Measurements from ENCODE around the gene HBG1.

HBG1 gene

GRCh38 chr11:5284637-5285036 is 35.0 kb upstream of the HBG1 start:
- no peak for TF ChIP-seq EP300 (IDR thresholded peaks at IDR 0.05; ENCODE audit: borderline replicate concordance)
- no peak for TF ChIP-seq NFIC (IDR thresholded peaks at IDR 0.05)
- TF ChIP-seq TAF1 (IDR thresholded peaks at IDR 0.05; ENCODE audit: low read depth) = no peak
- TF ChIP-seq EGR1 (IDR thresholded peaks at IDR 0.05) = no peak
- TF ChIP-seq, protein P1, sequence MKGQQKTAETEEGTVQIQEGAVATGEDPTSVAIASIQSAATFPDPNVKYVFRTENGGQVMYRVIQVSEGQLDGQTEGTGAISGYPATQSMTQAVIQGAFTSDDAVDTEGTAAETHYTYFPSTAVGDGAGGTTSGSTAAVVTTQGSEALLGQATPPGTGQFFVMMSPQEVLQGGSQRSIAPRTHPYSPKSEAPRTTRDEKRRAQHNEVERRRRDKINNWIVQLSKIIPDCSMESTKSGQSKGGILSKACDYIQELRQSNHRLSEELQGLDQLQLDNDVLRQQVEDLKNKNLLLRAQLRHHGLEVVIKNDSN (IDR thresholded peaks at IDR 0.05) = no peak
- TF ChIP-seq RAD21 (IDR thresholded peaks at IDR 0.05; ENCODE audit: low read depth) = no peak
- no peak for TF ChIP-seq YY1 (IDR thresholded peaks at IDR 0.05; ENCODE audit: low read depth)
- TF ChIP-seq FOXM1 (IDR thresholded peaks at IDR 0.05; ENCODE audit: borderline replicate concordance, low read depth) = no peak
- no peak for TF ChIP-seq CREB1 (IDR thresholded peaks at IDR 0.05; ENCODE audit: low read depth)
- no peak for TF ChIP-seq TCF12 (IDR thresholded peaks at IDR 0.05; ENCODE audit: low read depth)
- TF ChIP-seq REST (IDR thresholded peaks at IDR 0.05; ENCODE audit: low read depth) = no peak
- no peak for TF ChIP-seq TEAD4 (IDR thresholded peaks at IDR 0.05)
- no peak for TF ChIP-seq MAX (IDR thresholded peaks at IDR 0.05)
- TF ChIP-seq CEBPB (IDR thresholded peaks at IDR 0.05) = no peak
- TF ChIP-seq ZBTB7A (IDR thresholded peaks at IDR 0.05; ENCODE audit: low read depth) = no peak

DNA sequence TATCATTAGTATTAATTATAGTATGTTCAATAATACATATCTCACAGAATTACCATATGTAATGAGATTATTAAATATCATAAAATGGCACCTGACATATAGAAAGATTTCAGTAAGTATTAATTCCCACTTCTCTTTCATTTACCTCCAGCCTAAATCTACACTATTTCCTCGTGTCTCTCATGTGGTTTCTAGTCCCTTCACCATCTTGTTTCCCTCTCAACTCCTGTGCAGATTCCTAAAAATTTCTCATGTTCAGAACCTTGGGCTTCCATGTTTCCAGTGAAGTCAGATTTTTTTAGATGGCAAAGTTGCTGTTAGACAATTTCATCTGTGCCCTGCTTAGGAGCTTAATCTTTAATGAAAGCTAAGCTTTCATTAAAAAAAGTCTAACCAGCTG is 34.2 kb upstream of the HBG1 start:
- TF ChIP-seq EGR1 (IDR thresholded peaks at IDR 0.05) = no peak
- no peak for TF ChIP-seq TEAD4 (IDR thresholded peaks at IDR 0.05)
- TF ChIP-seq TCF12 (IDR thresholded peaks at IDR 0.05; ENCODE audit: low read depth) = no peak
- TF ChIP-seq MAX (IDR thresholded peaks at IDR 0.05) = no peak
- TF ChIP-seq YY1 (IDR thresholded peaks at IDR 0.05; ENCODE audit: low read depth) = no peak
- TF ChIP-seq NFIC (IDR thresholded peaks at IDR 0.05) = no peak
- no peak for TF ChIP-seq CEBPB (IDR thresholded peaks at IDR 0.05)
- TF ChIP-seq CREB1 (IDR thresholded peaks at IDR 0.05; ENCODE audit: low read depth) = no peak
- TF ChIP-seq, protein P1 (IDR thresholded peaks at IDR 0.05) = no peak
- no peak for TF ChIP-seq FOXM1 (IDR thresholded peaks at IDR 0.05; ENCODE audit: borderline replicate concordance, low read depth)
- TF ChIP-seq ZBTB7A (IDR thresholded peaks at IDR 0.05; ENCODE audit: low read depth) = no peak
- TF ChIP-seq REST (IDR thresholded peaks at IDR 0.05; ENCODE audit: low read depth) = no peak
- no peak for TF ChIP-seq RAD21 (IDR thresholded peaks at IDR 0.05; ENCODE audit: low read depth)
- TF ChIP-seq TAF1 (IDR thresholded peaks at IDR 0.05; ENCODE audit: low read depth) = no peak
- no peak for TF ChIP-seq EP300 (IDR thresholded peaks at IDR 0.05; ENCODE audit: borderline replicate concordance)

DNA sequence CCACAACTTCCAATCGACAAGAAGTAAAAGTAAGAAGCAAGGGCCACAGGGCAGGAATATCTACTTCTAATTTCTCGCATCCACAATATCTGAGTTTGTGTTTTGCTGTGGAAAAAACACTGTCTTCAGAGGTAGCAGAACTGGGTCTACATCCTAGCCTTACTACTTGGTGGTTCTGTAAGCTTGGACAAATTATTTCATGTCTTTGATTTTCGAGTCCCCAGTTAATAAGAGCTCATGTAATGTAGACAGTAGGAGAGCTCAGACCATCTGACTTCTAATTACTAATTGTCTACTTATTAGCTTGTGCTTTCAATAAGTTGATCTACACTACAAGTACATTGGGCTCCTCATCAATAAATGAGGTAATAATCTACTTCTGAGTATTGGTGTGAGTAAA is 33.4 kb upstream of the HBG1 start:
- TF ChIP-seq CREB1 (IDR thresholded peaks at IDR 0.05; ENCODE audit: low read depth) (no peak), EP300 (IDR thresholded peaks at IDR 0.05; ENCODE audit: borderline replicate concordance) (no peak), REST (IDR thresholded peaks at IDR 0.05; ENCODE audit: low read depth) (no peak), YY1 (IDR thresholded peaks at IDR 0.05; ENCODE audit: low read depth) (no peak), FOXM1 (IDR thresholded peaks at IDR 0.05; ENCODE audit: borderline replicate concordance, low read depth) (no peak), CEBPB (IDR thresholded peaks at IDR 0.05) (no peak), ZBTB7A (IDR thresholded peaks at IDR 0.05; ENCODE audit: low read depth) (no peak), TEAD4 (IDR thresholded peaks at IDR 0.05) (no peak), TCF12 (IDR thresholded peaks at IDR 0.05; ENCODE audit: low read depth) (no peak), TAF1 (IDR thresholded peaks at IDR 0.05; ENCODE audit: low read depth) (no peak), EGR1 (IDR thresholded peaks at IDR 0.05) (no peak), NFIC (IDR thresholded peaks at IDR 0.05) (no peak)
- TF ChIP-seq, protein P1 (IDR thresholded peaks at IDR 0.05) = no peak

DNA sequence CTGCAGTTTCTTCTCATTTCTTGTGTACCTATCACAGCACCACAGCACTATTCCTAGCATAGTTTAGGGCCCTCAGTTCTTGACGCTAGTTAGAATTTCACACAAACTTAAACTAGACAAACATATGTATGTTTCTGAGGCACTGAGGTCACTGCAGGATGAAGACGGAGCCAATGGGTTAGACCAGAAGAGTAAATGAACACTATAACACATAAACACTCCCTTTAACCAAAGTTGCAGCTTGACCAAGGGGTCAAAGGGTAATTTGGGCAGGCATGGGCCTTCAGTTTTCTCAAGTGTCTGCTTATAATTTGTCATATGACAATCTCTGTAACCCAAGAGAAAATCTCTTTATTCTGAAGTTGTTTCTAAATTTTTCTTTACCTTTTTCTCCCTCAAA is 33.0 kb upstream of the HBG1 start:
- TF ChIP-seq NFIC (IDR thresholded peaks at IDR 0.05) = no peak
- TF ChIP-seq TCF12 (IDR thresholded peaks at IDR 0.05; ENCODE audit: low read depth) = no peak
- TF ChIP-seq REST (IDR thresholded peaks at IDR 0.05; ENCODE audit: low read depth) = no peak
- TF ChIP-seq CEBPB (IDR thresholded peaks at IDR 0.05) = no peak
- no peak for TF ChIP-seq TAF1 (IDR thresholded peaks at IDR 0.05; ENCODE audit: low read depth)
- TF ChIP-seq TEAD4 (IDR thresholded peaks at IDR 0.05) = no peak
- no peak for TF ChIP-seq FOXM1 (IDR thresholded peaks at IDR 0.05; ENCODE audit: borderline replicate concordance, low read depth)
- TF ChIP-seq ZBTB7A (IDR thresholded peaks at IDR 0.05; ENCODE audit: low read depth) = no peak
- TF ChIP-seq RAD21 (IDR thresholded peaks at IDR 0.05; ENCODE audit: low read depth) = no peak
- TF ChIP-seq YY1 (IDR thresholded peaks at IDR 0.05; ENCODE audit: low read depth) = no peak
- TF ChIP-seq, protein P1 (IDR thresholded peaks at IDR 0.05) = no peak
- TF ChIP-seq EP300 (IDR thresholded peaks at IDR 0.05; ENCODE audit: borderline replicate concordance) = no peak
- no peak for TF ChIP-seq CREB1 (IDR thresholded peaks at IDR 0.05; ENCODE audit: low read depth)
- no peak for TF ChIP-seq MAX (IDR thresholded peaks at IDR 0.05)
- TF ChIP-seq EGR1 (IDR thresholded peaks at IDR 0.05) = no peak
